Thyroid gland (tissue), 4 donors: ENCODE results near the gene USP37. TPM values are rescaled to one million over a fixed set of nuclear protein-coding genes. Genes with fewer than 3 reads are reported as not detected.
"Not testable (repeated sequence)": the region's sequence is repeated elsewhere in the genome, so short reads cannot be mapped to it uniquely, and the experiment has no call there.

Experiments used
- DNase-seq, 2 donors: peaks; one replicate each; pipeline ENCODE4 v3.0.0-alpha.2; 2019
- H3K27ac ChIP-seq, 3 donors: fragments of 200-600 bp; sonication (generic); 1 replicate in 2 of 3; 2 replicates in 1 of 3; pipeline ENCODE4 v1.5.1; 2016 to 2019; ENCODE audit warnings: mild to moderate bottlenecking in 1 of 3, moderate library complexity in 1 of 3
- H3K27me3 ChIP-seq: fragments of 200-600 bp; sonication (generic); one replicate; pipeline ENCODE4 v1.5.1; 2019
- H3K36me3 ChIP-seq, 2 donors: fragments of 200-600 bp; sonication (generic); one replicate each; pipeline ENCODE4 v1.5.1; 2016 to 2019
- H3K4me1 ChIP-seq, 2 donors: fragments of 200-600 bp; sonication (generic); one replicate each; pipeline ENCODE4 v1.5.1; 2017 to 2019
- H3K4me3 ChIP-seq, 3 donors: fragments of 200-600 bp; sonication (generic); replicated peaks in 1 of 3; 1 replicate in 2 of 3; 2 replicates in 1 of 3; pipeline ENCODE4 v1.5.1; 2016; ENCODE audit warnings: mild to moderate bottlenecking in 1 of 3
- H3K9me3 ChIP-seq: fragments of 200-600 bp; sonication (generic); one replicate; pipeline ENCODE4 v1.5.1; 2017
- CTCF ChIP-seq, 6 experiments: fragments of 200-600 bp in 3 of 6; fragments of 450-650 bp in 3 of 6; sonication (generic) in 3 of 6; IDR thresholded peaks; one replicate each; pipeline ENCODE4 v1.5.1; 2016 to 2019; ENCODE audit warnings: antibody characterized with exemption in 6 of 6, mild to moderate bottlenecking in 2 of 6, inconsistent platforms in 1 of 6, moderate library complexity in 1 of 6
- POLR2A ChIP-seq, 2 donors: fragments of 450-650 bp; IDR thresholded peaks; one replicate each; pipeline ENCODE4 v1.6.1; 2017; ENCODE audit warnings: antibody characterized with exemption in 2 of 2, mild to moderate bottlenecking in 2 of 2, moderate library complexity in 1 of 2
- WGBS, 2 donors: methylation state at CpG; one replicate each; pipeline ENCODE4 v1.1.5; 2017; 5-methylcytosine and 5-hydroxymethylcytosine counted together
- intact Hi-C: fragments of 100-400 bp; cut with DNase I; formaldehyde crosslinking; loops from one replicate; pipeline ENCODE4 v1.15.1; 2023
- total RNA-seq, 4 donors: library from RNA; depleted of rRNA; stranded (reverse); fragments of >200 nt; gene quantifications; one replicate each; pipeline ENCODE4 v1.2.3, GENCODE V29; 2016

The USP37 gene
- total RNA-seq, 4 donors from 2014 or later, result 10.6 to 22.4 (median 15.8) TPM

- H3K36me3 ChIP-seq, result peaks cover 12 to 26% of the 10 kb centered on the region in 2 donors
- WGBS, 2 donors, result 82 to 90% methylated on average over 6 of the region's 6 CpGs
Observed at GRCh38 chr2:218536804-218537494, 31.2 kb downstream of the USP37 start.

DNA sequence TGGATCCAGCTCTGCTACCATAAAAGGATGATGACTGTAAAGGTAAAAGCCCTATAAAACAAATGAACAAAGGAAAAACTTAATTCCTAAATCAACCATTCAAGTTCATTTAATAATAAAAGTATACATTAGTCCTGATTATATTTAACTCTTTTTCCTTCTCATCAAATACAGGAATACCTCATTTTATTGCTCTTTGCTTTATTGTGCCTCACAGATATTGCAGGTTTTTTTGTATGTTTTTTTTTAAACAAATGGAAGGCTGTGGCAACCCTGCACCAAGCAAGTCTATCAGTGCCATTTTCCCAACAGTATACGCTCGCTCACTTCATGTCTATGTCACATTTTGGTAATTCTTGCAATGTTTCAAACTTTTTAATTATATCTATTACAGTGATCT is 38.2 kb downstream of the USP37 start:
- Histone ChIP-seq H3K4me3 (no peak overlapping the region), H3K9me3 (no peaks in the 10 kb centered on the region), H3K36me3 (peaks cover 21 to 32% of the 10 kb centered on the region in 2 donors), H3K27me3 (no peaks in the 10 kb centered on the region), H3K27ac (no peak overlapping the region), H3K4me1 (no peaks in the 10 kb centered on the region)
- no peak for DNase-seq
- WGBS, 2 donors, result 96 to 98% methylated on average over 2 of the region's 2 CpGs
- intact Hi-C loops, result no loop called here
- TF ChIP-seq POLR2A (IDR thresholded peaks at IDR 0.05) (no peak), CTCF (IDR thresholded peaks at IDR 0.05) (no peak)

More at GRCh38 chr2:218536804-218537494, 31.2 kb downstream of the USP37 start:
- H3K4me3 ChIP-seq, result no peak overlapping the region
- no peaks in the 10 kb centered on the region for H3K4me1 ChIP-seq
- H3K9me3 ChIP-seq, result no peaks in the 10 kb centered on the region
- TF ChIP-seq POLR2A (IDR thresholded peaks at IDR 0.05), result no peak
- no peak for TF ChIP-seq CTCF (IDR thresholded peaks at IDR 0.05)
- peak; percentile 16 to 31 for DNase-seq
- no peaks in the 10 kb centered on the region for H3K27me3 ChIP-seq
- no peak overlapping the region for H3K27ac ChIP-seq
- intact Hi-C loops, result no loop called here

DNA sequence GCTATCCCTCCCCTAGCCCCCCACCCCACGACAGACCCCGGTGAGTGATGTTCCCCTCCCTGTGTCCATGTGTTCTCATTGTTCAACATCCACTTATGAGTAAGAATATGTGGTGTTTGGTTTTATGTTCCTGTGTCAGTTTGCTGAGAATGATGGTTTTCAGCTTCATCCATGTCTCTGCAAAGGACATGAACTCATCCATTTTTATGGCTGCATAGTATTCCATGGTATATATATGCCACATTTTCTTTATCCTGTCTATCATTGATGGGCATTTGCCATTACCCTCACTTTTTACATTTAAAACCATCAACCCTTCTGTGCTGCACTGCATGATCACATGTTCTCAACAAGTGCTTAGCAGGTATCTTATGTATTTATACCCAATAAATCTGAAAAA is 39.7 kb downstream of the USP37 start:
- WGBS, 2 donors, result 94 to 100% methylated on average over 2 of the region's 2 CpGs
- H3K27me3 ChIP-seq, DNase-seq, H3K27ac ChIP-seq, intact Hi-C loops, H3K9me3 ChIP-seq, H3K4me1 ChIP-seq, H3K4me3 ChIP-seq: not testable (repeated sequence)
- peaks cover 21 to 24% of the 10 kb centered on the region in 2 donors for H3K36me3 ChIP-seq

GRCh38 chr2:218523651-218524050 is 44.5 kb downstream of the USP37 start:
- Histone ChIP-seq H3K27ac (no peak overlapping the region), H3K9me3 (no peaks in the 10 kb centered on the region), H3K4me1 (no peaks in the 10 kb centered on the region), H3K4me3 (no peak overlapping the region), H3K27me3 (no peaks in the 10 kb centered on the region), H3K36me3 (peaks cover 4 to 6% of the 10 kb centered on the region in 2 donors)
- 93 to 100% methylated on average over 1 of the region's 1 CpG for WGBS, 2 donors
- no peak for DNase-seq
- intact Hi-C loops, result no loop called here
- TF ChIP-seq POLR2A (IDR thresholded peaks at IDR 0.05), result no peak
- TF ChIP-seq CTCF (IDR thresholded peaks at IDR 0.05), result no peak

DNA sequence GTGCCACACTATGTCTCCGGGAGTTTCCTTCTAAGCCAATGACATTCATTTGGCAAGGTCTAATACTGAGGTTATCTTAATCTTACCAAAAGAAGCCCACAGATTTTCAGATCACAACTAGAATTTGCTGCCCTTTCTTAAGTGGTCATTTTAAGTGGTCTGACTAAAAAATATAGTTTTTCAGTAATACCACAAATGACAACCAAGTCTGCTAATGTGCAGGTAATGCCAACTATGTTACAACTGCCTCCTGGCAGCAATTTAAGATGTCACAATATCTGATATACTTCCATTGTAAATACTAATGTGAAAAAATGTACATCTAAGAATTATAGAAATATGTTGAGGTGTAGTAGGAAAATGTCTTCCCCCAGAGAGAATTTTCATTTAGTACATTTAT is 49.3 kb downstream of the USP37 start:
- WGBS, 2 donors, result 96 to 98% methylated on average over 1 of the region's 1 CpG
- intact Hi-C loops, result no loop called here
- TF ChIP-seq POLR2A (IDR thresholded peaks at IDR 0.05) (no peak), CTCF (IDR thresholded peaks at IDR 0.05) (no peak)
- H3K27ac ChIP-seq, result no peak overlapping the region
- H3K27me3 ChIP-seq, result no peaks in the 10 kb centered on the region
- H3K36me3 ChIP-seq, result no peaks in the 10 kb centered on the region
- DNase-seq, result no peak
- H3K4me1 ChIP-seq, result no peaks in the 10 kb centered on the region
- H3K4me3 ChIP-seq, result no peak overlapping the region
- H3K9me3 ChIP-seq, result no peaks in the 10 kb centered on the region
